Measurements from ENCODE around the gene COL23A1. TPM values are rescaled to one million over a fixed set of nuclear protein-coding genes. Genes with fewer than 3 reads are reported as not detected.

The COL23A1 gene
- total RNA-seq, 4 donors from 2014 or later: 0.93 to 4.6 (median 2.4) TPM

- H3K4me1 ChIP-seq: peaks cover 0 to 12% (median 0%) of the 10 kb centered on the region in 3 donors
- ATAC-seq: no peak
- H3K27ac ChIP-seq: no peak overlapping the region
- 91 to 95% methylated on average over 1 to 4 of the region's 4 CpGs for WGBS, 2 donors (ENCODE audit: low coverage in 1 of 2)
- TF ChIP-seq EP300 (IDR thresholded peaks at IDR 0.05): no peak
- no peak for TF ChIP-seq POLR2AphosphoS5 (IDR thresholded peaks at IDR 0.05)
- TF ChIP-seq CTCF (IDR thresholded peaks at IDR 0.05): no peak
- TF ChIP-seq POLR2A (IDR thresholded peaks at IDR 0.05): no peak
- H3K36me3 ChIP-seq: no peaks in the 10 kb centered on the region
- H3K4me3 ChIP-seq: no peak overlapping the region
- H3K27me3 ChIP-seq: no peaks in the 10 kb centered on the region
- no peaks in the 10 kb centered on the region for H3K9me3 ChIP-seq
Measured at GRCh38 chr5:178457471-178457870, 132.7 kb downstream of the COL23A1 start.

GRCh38 chr5:178455480-178455835 lies 134.7 kb downstream of the COL23A1 start:
- H3K4me3 ChIP-seq: no peak overlapping the region
- TF ChIP-seq CTCF (IDR thresholded peaks at IDR 0.05): no peak
- no peak for TF ChIP-seq EP300 (IDR thresholded peaks at IDR 0.05)
- TF ChIP-seq POLR2A (IDR thresholded peaks at IDR 0.05): no peak
- TF ChIP-seq POLR2AphosphoS5 (IDR thresholded peaks at IDR 0.05): no peak
- H3K27ac ChIP-seq: no peak overlapping the region
- H3K4me1 ChIP-seq: peaks cover 0 to 2% (median 0%) of the 10 kb centered on the region in 3 donors
- 88% methylated on average over 10 of the region's 14 CpGs; no CpG with 5 or more reads in 1 of the 2 donors for WGBS, 2 donors (ENCODE audit: low coverage in 1 of 2)
- no peaks in the 10 kb centered on the region for H3K9me3 ChIP-seq
- H3K36me3 ChIP-seq: no peaks in the 10 kb centered on the region
- ATAC-seq: no peak
- H3K27me3 ChIP-seq: no peaks in the 10 kb centered on the region

GRCh38 chr5:178454821-178455479 lies 135.2 kb downstream of the COL23A1 start:
- Histone ChIP-seq H3K4me3 (no peak overlapping the region), H3K36me3 (no peaks in the 10 kb centered on the region), H3K9me3 (no peaks in the 10 kb centered on the region), H3K27me3 (peaks cover 3% of the 10 kb centered on the region), H3K27ac (no peak overlapping the region), H3K4me1 (no peaks in the 10 kb centered on the region)
- ATAC-seq: no peak
- WGBS, 2 donors (ENCODE audit: low coverage in 1 of 2): 89% methylated on average over 6 of the region's 22 CpGs; no CpG with 5 or more reads in 1 of the 2 donors
- TF ChIP-seq CTCF (IDR thresholded peaks at IDR 0.05) (no peak), POLR2A (IDR thresholded peaks at IDR 0.05) (no peak), EP300 (IDR thresholded peaks at IDR 0.05) (no peak), POLR2AphosphoS5 (IDR thresholded peaks at IDR 0.05) (no peak)

- Histone ChIP-seq H3K9me3 (no peaks in the 10 kb centered on the region), H3K36me3 (no peaks in the 10 kb centered on the region), H3K27me3 (peaks cover 6% of the 10 kb centered on the region), H3K27ac (no peak overlapping the region), H3K4me3 (no peak overlapping the region), H3K4me1 (no peaks in the 10 kb centered on the region)
- no peak for ATAC-seq
- WGBS, 2 donors (ENCODE audit: low coverage in 1 of 2): 73 to 100% methylated on average over 1 to 2 of the region's 3 CpGs
- TF ChIP-seq POLR2AphosphoS5 (IDR thresholded peaks at IDR 0.05): no peak
- TF ChIP-seq EP300 (IDR thresholded peaks at IDR 0.05): no peak
- no peak for TF ChIP-seq POLR2A (IDR thresholded peaks at IDR 0.05)
- TF ChIP-seq CTCF (IDR thresholded peaks at IDR 0.05): no peak
Measured at GRCh38 chr5:178454303-178454702, 135.9 kb downstream of the COL23A1 start.

GRCh38 chr5:178453224-178453623 lies 137.0 kb downstream of the COL23A1 start:
- Histone ChIP-seq H3K9me3 (no peaks in the 10 kb centered on the region), H3K27me3 (peaks cover 6% of the 10 kb centered on the region), H3K27ac (no peak overlapping the region), H3K36me3 (no peaks in the 10 kb centered on the region), H3K4me3 (no peak overlapping the region), H3K4me1 (no peaks in the 10 kb centered on the region)
- WGBS, 2 donors (ENCODE audit: low coverage in 1 of 2): 57 to 61% methylated on average over 1 to 3 of the region's 4 CpGs
- TF ChIP-seq EP300 (IDR thresholded peaks at IDR 0.05): no peak
- TF ChIP-seq POLR2A (IDR thresholded peaks at IDR 0.05): no peak
- no peak for TF ChIP-seq CTCF (IDR thresholded peaks at IDR 0.05)
- TF ChIP-seq POLR2AphosphoS5 (IDR thresholded peaks at IDR 0.05): no peak
- ATAC-seq: no peak

Data from gastroesophageal sphincter (tissue), 4 donors.